Neural progenitor cell (in vitro differentiated cells): ENCODE data around the gene APLP2. TPM values are rescaled to one million over a fixed set of nuclear protein-coding genes. Genes with fewer than 3 reads are reported as not detected.
"Not testable (repeated sequence)": the region's sequence is repeated elsewhere in the genome, so short reads cannot be mapped to it uniquely, and the experiment has no call there.

Experiments
- DNase-seq: peaks from one replicate; pipeline ENCODE4 v3.0.0-alpha.2; 2016; ENCODE audit warnings: low spot score
- H2AFZ ChIP-seq: fragments of 200-600 bp; sonication (generic); replicated peaks from 2 replicates; pipeline ENCODE4 v1.6.1; 2016; ENCODE audit warnings: antibody characterized with exemption
- H3F3A ChIP-seq: fragments of 200-600 bp; sonication (generic); 2 replicates; pipeline ENCODE4 v1.6.1; 2016; ENCODE audit warnings: antibody characterized with exemption, low read depth
- H3K27ac ChIP-seq: fragments of 200-600 bp; sonication (generic); 2 replicates; pipeline ENCODE4 v1.5.1; 2016; ENCODE audit warnings: mild to moderate bottlenecking
- H3K27me3 ChIP-seq: fragments of 200-600 bp; sonication (generic); 2 replicates; pipeline ENCODE4 v1.6.1; 2016; ENCODE audit warnings: mild to moderate bottlenecking, moderate library complexity
- H3K36me3 ChIP-seq: fragments of 200-600 bp; sonication (generic); 2 replicates; pipeline ENCODE4 v1.5.1; 2016
- H3K4me1 ChIP-seq: fragments of 200-600 bp; sonication (generic); 2 replicates; pipeline ENCODE4 v1.6.1; 2016; ENCODE audit warnings: mixed run types
- H3K4me2 ChIP-seq: fragments of 200-600 bp; sonication (generic); 2 replicates; pipeline ENCODE4 v1.6.1; 2016
- H3K4me3 ChIP-seq: fragments of 200-600 bp; sonication (generic); 2 replicates; pipeline ENCODE4 v1.5.1; 2016
- H3K79me2 ChIP-seq: fragments of 200-600 bp; sonication (generic); 2 replicates; pipeline ENCODE4 v1.6.1; 2016; ENCODE audit warnings: low read depth
- H3K9ac ChIP-seq: fragments of 200-600 bp; sonication (generic); 2 replicates; pipeline ENCODE4 v1.6.1; 2016
- H3K9me3 ChIP-seq: fragments of 200-600 bp; sonication (generic); 2 replicates; pipeline ENCODE4 v1.5.1; 2016; ENCODE audit warnings: low read depth
- H4K20me1 ChIP-seq: fragments of 200-600 bp; sonication (generic); 2 replicates; pipeline ENCODE4 v1.6.1; 2016; ENCODE audit warnings: low read depth
- H3K27ac Mint-ChIP-seq: 3 replicates; pipeline ENCODE4 v1.8.0; 2021; ENCODE audit warnings: mixed read lengths
- H3K27me3 Mint-ChIP-seq: 2 replicates; pipeline ENCODE4 v1.8.0; 2022; ENCODE audit warnings: low read depth, mild to moderate bottlenecking, inconsistent platforms, moderate library complexity, mixed read lengths; ENCODE audit not compliant: insufficient read depth
- H3K36me3 Mint-ChIP-seq: 3 replicates; pipeline ENCODE4 v1.8.0; 2021; ENCODE audit warnings: mixed read lengths
- H3K4me1 Mint-ChIP-seq: 3 replicates; pipeline ENCODE4 v1.8.0; 2021; ENCODE audit warnings: mixed read lengths
- H3K4me3 Mint-ChIP-seq: 3 replicates; pipeline ENCODE4 v1.8.0; 2021; ENCODE audit warnings: mild to moderate bottlenecking, moderate library complexity, mixed read lengths
- H3K9me3 Mint-ChIP-seq: 3 replicates; pipeline ENCODE4 v1.8.0; 2020; ENCODE audit warnings: mixed read lengths
- EZH2 ChIP-seq: fragments of 200-600 bp; sonication (generic); IDR thresholded peaks from 2 replicates; pipeline ENCODE4 v1.6.1; 2017; ENCODE audit warnings: antibody characterized with exemption, mild to moderate bottlenecking, moderate library complexity
- EZH2phosphoT487 ChIP-seq: fragments of 200-600 bp; sonication (generic); IDR thresholded peaks from 2 replicates; pipeline ENCODE4 v1.6.1; 2017; ENCODE audit warnings: antibody characterized with exemption
- total RNA-seq: library from RNA; depleted of rRNA; stranded (reverse); fragments of >200 nt; gene quantifications from 2 replicates; pipeline ENCODE4 v1.2.3, GENCODE V29; 2015; ENCODE audit warnings: low replicate concordance
- TF ChIP-seq, protein P1 (sequence below): fragments of 200-600 bp; sonication (generic); IDR thresholded peaks from 2 replicates; pipeline ENCODE4 v1.5.1; 2017; ENCODE audit warnings: antibody characterized with exemption, mild to moderate bottlenecking

APLP2 gene
- total RNA-seq, 1 donor from 2014 or later = 455 TPM

DNA sequence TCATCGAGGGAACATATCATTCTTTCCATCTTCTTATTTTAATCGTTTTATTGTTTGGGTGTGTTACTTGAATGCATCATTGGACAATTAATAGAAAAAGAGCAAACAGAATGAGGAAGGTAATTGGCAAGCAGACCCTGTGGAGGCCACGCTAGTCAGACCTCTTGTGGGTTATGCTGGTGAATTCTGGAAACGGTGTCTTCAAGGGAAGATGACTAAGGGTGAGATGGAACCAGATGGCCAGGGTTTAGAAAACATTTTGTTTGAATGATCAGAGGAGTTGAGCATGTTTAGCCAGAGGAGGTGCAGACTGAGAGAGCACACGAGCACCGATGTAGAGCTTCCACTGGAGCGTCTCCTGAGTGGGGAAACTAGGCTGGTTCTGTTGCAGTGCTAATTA lies 98.4 kb downstream of the APLP2 start:
- no peaks in the 10 kb centered on the region for H3K36me3 ChIP-seq
- no peaks in the 10 kb centered on the region for H3F3A ChIP-seq
- no peak for DNase-seq
- no peaks in the 10 kb centered on the region for H4K20me1 ChIP-seq
- no peak overlapping the region for H3K4me2 ChIP-seq
- Mint-ChIP-seq H3K27me3 (peaks cover 7% of the 10 kb centered on the region), H3K27ac (no peak overlapping the region), H3K36me3 (no peaks in the 10 kb centered on the region), H3K9me3 (no peaks in the 10 kb centered on the region), H3K4me1 (no peaks in the 10 kb centered on the region), H3K4me3 (no peak overlapping the region)
- H3K9me3 ChIP-seq = no peaks in the 10 kb centered on the region
- H2AFZ ChIP-seq = no peak overlapping the region
- H3K27me3 ChIP-seq = no peaks in the 10 kb centered on the region
- H3K9ac ChIP-seq = no peak overlapping the region
- H3K4me3 ChIP-seq = no peak overlapping the region
- H3K4me1 ChIP-seq = no peaks in the 10 kb centered on the region
- H3K27ac ChIP-seq = no peak overlapping the region
- TF ChIP-seq, protein P1, sequence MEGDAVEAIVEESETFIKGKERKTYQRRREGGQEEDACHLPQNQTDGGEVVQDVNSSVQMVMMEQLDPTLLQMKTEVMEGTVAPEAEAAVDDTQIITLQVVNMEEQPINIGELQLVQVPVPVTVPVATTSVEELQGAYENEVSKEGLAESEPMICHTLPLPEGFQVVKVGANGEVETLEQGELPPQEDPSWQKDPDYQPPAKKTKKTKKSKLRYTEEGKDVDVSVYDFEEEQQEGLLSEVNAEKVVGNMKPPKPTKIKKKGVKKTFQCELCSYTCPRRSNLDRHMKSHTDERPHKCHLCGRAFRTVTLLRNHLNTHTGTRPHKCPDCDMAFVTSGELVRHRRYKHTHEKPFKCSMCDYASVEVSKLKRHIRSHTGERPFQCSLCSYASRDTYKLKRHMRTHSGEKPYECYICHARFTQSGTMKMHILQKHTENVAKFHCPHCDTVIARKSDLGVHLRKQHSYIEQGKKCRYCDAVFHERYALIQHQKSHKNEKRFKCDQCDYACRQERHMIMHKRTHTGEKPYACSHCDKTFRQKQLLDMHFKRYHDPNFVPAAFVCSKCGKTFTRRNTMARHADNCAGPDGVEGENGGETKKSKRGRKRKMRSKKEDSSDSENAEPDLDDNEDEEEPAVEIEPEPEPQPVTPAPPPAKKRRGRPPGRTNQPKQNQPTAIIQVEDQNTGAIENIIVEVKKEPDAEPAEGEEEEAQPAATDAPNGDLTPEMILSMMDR = no peak
- no peak for TF ChIP-seq EZH2
- no peak for TF ChIP-seq EZH2phosphoT487
- H3K79me2 ChIP-seq = no peaks in the 10 kb centered on the region

DNA sequence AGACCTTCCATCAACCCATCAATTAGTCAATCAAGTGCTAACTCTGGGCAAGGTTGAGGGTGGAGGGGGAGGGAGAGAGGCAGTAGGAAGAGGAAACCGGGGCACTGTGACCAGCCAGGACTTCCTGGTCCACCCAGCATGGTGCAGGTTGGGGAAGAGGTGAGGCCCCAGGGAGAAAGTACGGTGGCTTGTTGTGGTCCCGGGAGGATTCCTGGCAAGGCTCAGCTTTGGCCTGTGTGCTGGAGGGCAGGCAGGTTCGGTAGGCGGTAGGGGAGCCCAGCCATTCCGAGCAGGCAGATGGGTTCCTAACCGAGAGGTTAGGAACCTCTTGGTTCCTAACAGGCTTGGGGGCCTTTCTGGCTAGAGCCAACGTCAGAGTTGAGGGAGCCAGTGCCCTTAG lies 100.7 kb downstream of the APLP2 start:
- H3K9me3 Mint-ChIP-seq = no peaks in the 10 kb centered on the region
- no peak overlapping the region for H2AFZ ChIP-seq
- H3K4me2 ChIP-seq = no peak overlapping the region
- H3K36me3 ChIP-seq = no peaks in the 10 kb centered on the region
- no peaks in the 10 kb centered on the region for H3K9me3 ChIP-seq
- no peaks in the 10 kb centered on the region for H3K4me1 Mint-ChIP-seq
- no peak for DNase-seq
- H3K4me1 ChIP-seq = no peaks in the 10 kb centered on the region
- H4K20me1 ChIP-seq = no peaks in the 10 kb centered on the region
- no peaks in the 10 kb centered on the region for H3K27me3 ChIP-seq
- H3K36me3 Mint-ChIP-seq = no peaks in the 10 kb centered on the region
- H3K4me3 ChIP-seq = no peak overlapping the region
- no peak overlapping the region for H3K9ac ChIP-seq
- no peak overlapping the region for H3K27ac ChIP-seq
- no peak overlapping the region for H3K27ac Mint-ChIP-seq
- H3F3A ChIP-seq = no peaks in the 10 kb centered on the region
- no peaks in the 10 kb centered on the region for H3K79me2 ChIP-seq
- H3K27me3 Mint-ChIP-seq = peaks cover 4% of the 10 kb centered on the region
- TF ChIP-seq EZH2 = no peak
- TF ChIP-seq, protein P1 = no peak
- TF ChIP-seq EZH2phosphoT487 = no peak
- no peak overlapping the region for H3K4me3 Mint-ChIP-seq

DNA sequence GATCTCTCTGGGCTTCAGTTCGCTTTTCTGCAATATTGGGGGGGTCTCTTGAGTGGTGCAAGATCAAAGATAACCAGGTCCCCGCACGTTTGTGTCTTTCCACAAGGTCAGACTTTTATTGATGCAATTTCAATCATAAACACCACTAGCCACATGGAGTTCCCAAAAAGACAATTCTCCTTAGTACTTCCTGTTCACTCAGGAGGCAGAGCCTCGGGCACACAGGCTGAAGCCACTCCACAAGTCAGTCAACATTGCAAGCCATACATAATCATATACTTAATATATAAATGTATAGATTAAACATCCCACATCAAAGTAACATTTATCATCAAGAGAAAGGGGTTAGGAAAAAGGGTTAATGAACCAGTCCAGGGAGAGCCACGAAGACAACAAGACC lies 101.8 kb downstream of the APLP2 start:
- H3K4me1 ChIP-seq = no peaks in the 10 kb centered on the region
- H3K27me3 Mint-ChIP-seq = peaks cover 3% of the 10 kb centered on the region
- H3K4me3 ChIP-seq = no peak overlapping the region
- H3K27ac Mint-ChIP-seq = no peak overlapping the region
- no peak overlapping the region for H3K27ac ChIP-seq
- H4K20me1 ChIP-seq = no peaks in the 10 kb centered on the region
- H2AFZ ChIP-seq = no peak overlapping the region
- DNase-seq = no peak
- no peak overlapping the region for H3K9ac ChIP-seq
- no peak overlapping the region for H3K4me3 Mint-ChIP-seq
- no peaks in the 10 kb centered on the region for H3K36me3 ChIP-seq
- no peaks in the 10 kb centered on the region for H3K4me1 Mint-ChIP-seq
- no peaks in the 10 kb centered on the region for H3K9me3 ChIP-seq
- H3K36me3 Mint-ChIP-seq = no peaks in the 10 kb centered on the region
- H3K79me2 ChIP-seq = no peaks in the 10 kb centered on the region
- H3F3A ChIP-seq = no peaks in the 10 kb centered on the region
- H3K27me3 ChIP-seq = no peaks in the 10 kb centered on the region
- no peak overlapping the region for H3K4me2 ChIP-seq
- no peak for TF ChIP-seq EZH2phosphoT487
- TF ChIP-seq, protein P1 = no peak
- TF ChIP-seq EZH2 = no peak
- H3K9me3 Mint-ChIP-seq = no peaks in the 10 kb centered on the region

DNA sequence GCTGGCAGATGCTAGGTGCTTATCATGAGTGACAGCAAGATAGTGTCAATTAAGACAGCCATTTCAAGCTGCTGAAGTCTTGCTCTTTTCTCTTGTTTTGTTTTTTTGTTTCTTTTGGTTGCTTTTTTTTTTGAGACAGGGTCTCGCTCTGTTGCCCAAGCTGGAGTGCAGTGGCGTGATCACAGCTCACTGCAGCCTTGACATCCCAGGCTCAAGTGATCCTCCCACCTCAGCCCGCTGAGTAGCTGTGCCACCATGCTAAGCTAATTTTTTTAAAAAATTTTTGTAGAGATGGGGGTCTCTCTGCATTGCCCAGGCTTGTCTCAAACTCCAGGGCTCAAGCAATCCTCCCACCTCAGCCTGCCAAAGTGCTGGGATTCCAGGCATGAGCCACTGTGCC lies 102.3 kb downstream of the APLP2 start:
- not testable (repeated sequence) for DNase-seq, H3K27me3 Mint-ChIP-seq, H3K27ac ChIP-seq

More for the DNA sequence above, 102.3 kb downstream of the APLP2 start:
- H3K9me3 Mint-ChIP-seq, H3K4me3 Mint-ChIP-seq, H3K4me3 ChIP-seq, H3K36me3 ChIP-seq, H4K20me1 ChIP-seq, H3K4me2 ChIP-seq, H3K27me3 ChIP-seq, H3K9ac ChIP-seq, H3K4me1 Mint-ChIP-seq, H3K27ac Mint-ChIP-seq, H3K36me3 Mint-ChIP-seq, H3K79me2 ChIP-seq, H3K9me3 ChIP-seq, H3F3A ChIP-seq, H2AFZ ChIP-seq, H3K4me1 ChIP-seq: not testable (repeated sequence)
